Coronary artery (tissue), 2 donors: ENCODE measurements around the gene GCK.

Experiments
- DNase-seq: peaks from one replicate; pipeline ENCODE4 v3.0.0-alpha.2; 2017; ENCODE audit warnings: low spot score
- H3K27ac ChIP-seq, 2 donors: fragments of 200-600 bp; sonication (generic); one replicate each; pipeline ENCODE4 v1.5.1; 2016 to 2019
- H3K4me3 ChIP-seq: fragments of 200-600 bp; sonication (generic); 2 replicates; pipeline ENCODE4 v1.5.1; 2016; ENCODE audit warnings: mild to moderate bottlenecking, moderate library complexity
- CTCF ChIP-seq: fragments of 200-600 bp; sonication (generic); IDR thresholded peaks from one replicate; pipeline ENCODE4 v1.5.1; 2019; ENCODE audit warnings: antibody characterized with exemption

The GCK gene

GRCh38 chr7:44102846-44103565 lies 86.2 kb downstream of the GCK start:
- H3K27ac ChIP-seq: peak overlapping the region; percentile 98 to 99
- DNase-seq: no peak
- peak overlapping the region; percentile 80 for H3K4me3 ChIP-seq
- no peak for TF ChIP-seq CTCF

GRCh38 chr7:44101966-44102845 lies 87.0 kb downstream of the GCK start:
- DNase-seq: peak; percentile 96
- H3K4me3 ChIP-seq: peak overlapping the region; percentile 32
- no peak for TF ChIP-seq CTCF
- H3K27ac ChIP-seq: peak overlapping the region; percentile 98 to 99

- no peak for DNase-seq
- Histone ChIP-seq H3K27ac (peak overlapping the region; percentile 98 to 99), H3K4me3 (peak overlapping the region; percentile 18)
- TF ChIP-seq CTCF: no peak
These were observed 87.8 kb downstream of the GCK start for GRCh38 chr7:44101303-44101965.

GRCh38 chr7:44100458-44101302 lies 88.6 kb downstream of the GCK start:
- Histone ChIP-seq H3K27ac (peak overlapping the region; percentile 98 to 99), H3K4me3 (no peak overlapping the region)
- no peak for DNase-seq
- no peak for TF ChIP-seq CTCF

GRCh38 chr7:44099669-44100068 lies 89.6 kb downstream of the GCK start:
- no peak for DNase-seq
- peak overlapping the region; percentile 98 to 99 for H3K27ac ChIP-seq
- H3K4me3 ChIP-seq: no peak overlapping the region
- no peak for TF ChIP-seq CTCF
